ENCODE data around the gene DAND5. TPM values are rescaled to one million over a fixed set of nuclear protein-coding genes. Genes with fewer than 3 reads are reported as not detected.

DAND5 gene
- total and polyA plus RNA-seq, 5 experiments from 2014 or later: not detected

DNA sequence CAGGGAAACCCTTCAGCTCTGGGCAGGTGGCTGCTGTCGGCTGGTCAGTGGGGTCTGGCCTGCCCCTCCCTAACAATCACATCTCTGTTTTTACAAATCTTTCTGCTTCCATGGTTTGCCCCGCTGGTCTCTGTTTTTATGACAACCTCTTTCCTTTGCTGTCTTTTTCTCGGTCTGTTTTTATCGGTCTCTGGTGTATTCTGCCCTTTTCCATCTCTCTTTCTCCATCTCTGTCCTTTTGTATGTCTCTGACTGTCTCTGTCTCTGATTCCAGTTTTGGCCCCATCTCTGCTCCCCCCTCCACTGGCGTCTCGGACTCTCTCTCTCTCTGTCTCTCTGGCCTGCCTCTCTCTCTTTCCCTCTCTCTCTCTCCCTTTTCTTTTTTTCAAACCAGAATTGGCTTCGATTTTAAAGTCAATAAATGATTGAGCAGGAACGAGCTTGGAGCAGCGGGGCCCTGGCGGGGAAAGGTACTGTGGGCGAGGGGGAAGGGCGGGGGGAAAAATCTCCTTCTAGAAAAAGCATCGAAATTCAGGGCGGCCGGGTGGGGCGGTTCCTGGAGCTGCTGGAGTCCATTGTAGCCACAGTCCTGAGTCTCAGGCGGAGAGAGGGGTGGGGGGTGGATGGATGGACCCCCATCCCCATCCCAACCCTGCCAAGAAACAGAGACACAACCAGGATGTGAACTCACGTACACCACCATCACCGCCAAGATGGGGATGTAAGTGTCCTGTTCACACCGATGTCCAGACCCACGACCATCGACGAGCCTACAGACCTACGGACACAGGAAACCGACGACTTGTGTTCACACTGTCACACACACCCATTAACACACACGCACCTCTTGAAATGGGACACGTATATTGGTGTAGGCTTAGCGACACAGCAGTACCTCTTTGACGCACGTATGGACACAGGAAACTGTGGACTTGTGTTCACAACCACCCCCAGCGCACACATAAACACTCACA lies 28.9 kb downstream of the DAND5 start:
- Mint-ChIP-seq H3K4me3 (peak overlapping the region; percentile 8 to 69 (median 42)), H3K27me3 (peaks cover 0 to 5% (median 0%) of the 10 kb centered on the region in 5 donors), H3K4me1 (peaks cover 14 to 17% (median 15%) of the 10 kb centered on the region in 4 donors), H3K9me3 (no peaks in the 10 kb centered on the region), H3K36me3 (no peaks in the 10 kb centered on the region), H3K27ac (peak overlapping the region in 1 of 10 donors; percentile 48)
- no peak for ATAC-seq
- POLR2A ChIA-PET: no interaction called here
- DNase-seq: no peak

DNA sequence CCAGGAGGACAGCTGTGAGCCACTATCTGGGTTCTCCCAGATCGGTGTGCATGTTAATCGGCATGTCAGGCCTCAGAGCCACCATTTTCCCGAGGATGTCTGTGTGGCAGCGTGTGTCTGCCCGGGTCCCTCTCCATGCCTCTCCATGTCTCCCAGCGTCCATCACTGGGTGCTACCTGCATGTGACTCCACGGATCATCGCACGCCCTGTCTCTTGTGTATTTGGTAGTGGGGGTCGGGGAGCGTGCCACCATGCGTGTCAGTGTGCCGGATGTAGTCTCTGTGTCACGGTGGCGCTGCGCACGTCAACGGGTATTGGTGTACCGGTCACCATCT lies 31.8 kb downstream of the DAND5 start:
- Mint-ChIP-seq H3K4me1 (peaks cover under 1 to 9% (median 6%) of the 10 kb centered on the region in 4 donors), H3K9me3 (no peaks in the 10 kb centered on the region), H3K36me3 (no peaks in the 10 kb centered on the region), H3K27me3 (peaks cover 0 to 5% (median 0%) of the 10 kb centered on the region in 5 donors), H3K4me3 (no peak overlapping the region), H3K27ac (no peak overlapping the region)
- ATAC-seq (no peak), DNase-seq (no peak)
- POLR2A ChIA-PET: interaction anchor here (1.1 kb wide), 1 partner anchor 13 kb away, joined by 3 read pairs; no protein-coding TSS in a partner anchor

DNA sequence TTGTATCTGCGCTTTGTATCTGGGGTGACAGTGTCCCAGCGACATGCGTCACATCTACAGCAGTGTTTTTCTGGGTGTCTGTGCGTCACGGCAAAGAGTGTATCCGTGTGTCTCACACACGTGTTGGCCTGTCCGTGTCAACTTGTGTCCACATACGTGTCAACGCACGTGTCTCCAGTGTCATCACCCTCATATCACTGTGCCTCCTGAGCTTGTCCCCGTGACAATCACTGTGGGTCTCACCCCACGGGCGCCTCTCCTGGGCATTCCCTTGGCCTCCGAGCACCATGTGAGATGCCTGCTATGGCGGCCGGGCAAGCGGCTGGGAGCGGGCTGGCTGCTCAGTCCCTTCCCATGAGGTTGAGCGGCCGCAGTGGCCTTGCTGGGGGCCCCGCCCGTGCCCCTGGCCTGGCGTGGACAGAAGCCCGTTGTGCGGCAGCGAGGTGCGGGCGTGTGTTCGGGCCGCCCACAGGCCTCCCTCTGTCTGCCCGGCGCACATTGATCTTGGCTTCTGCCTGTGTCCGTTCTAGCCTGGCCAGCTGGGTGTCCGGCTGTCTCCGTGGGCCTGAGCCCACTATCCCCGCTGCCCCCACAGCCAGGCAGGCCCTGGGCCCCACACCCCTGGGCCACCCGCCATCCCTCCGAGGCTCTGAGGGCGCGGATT lies 32.3 kb downstream of the DAND5 start:
- Mint-ChIP-seq H3K9me3 (no peaks in the 10 kb centered on the region), H3K36me3 (no peaks in the 10 kb centered on the region), H3K27me3 (peaks cover 0 to 5% (median 0%) of the 10 kb centered on the region in 5 donors), H3K4me3 (no peak overlapping the region), H3K4me1 (peaks cover 0 to 9% (median 6%) of the 10 kb centered on the region in 4 donors), H3K27ac (no peak overlapping the region)
- ATAC-seq (no peak), DNase-seq (no peak)
- POLR2A ChIA-PET: no interaction called here

DNA sequence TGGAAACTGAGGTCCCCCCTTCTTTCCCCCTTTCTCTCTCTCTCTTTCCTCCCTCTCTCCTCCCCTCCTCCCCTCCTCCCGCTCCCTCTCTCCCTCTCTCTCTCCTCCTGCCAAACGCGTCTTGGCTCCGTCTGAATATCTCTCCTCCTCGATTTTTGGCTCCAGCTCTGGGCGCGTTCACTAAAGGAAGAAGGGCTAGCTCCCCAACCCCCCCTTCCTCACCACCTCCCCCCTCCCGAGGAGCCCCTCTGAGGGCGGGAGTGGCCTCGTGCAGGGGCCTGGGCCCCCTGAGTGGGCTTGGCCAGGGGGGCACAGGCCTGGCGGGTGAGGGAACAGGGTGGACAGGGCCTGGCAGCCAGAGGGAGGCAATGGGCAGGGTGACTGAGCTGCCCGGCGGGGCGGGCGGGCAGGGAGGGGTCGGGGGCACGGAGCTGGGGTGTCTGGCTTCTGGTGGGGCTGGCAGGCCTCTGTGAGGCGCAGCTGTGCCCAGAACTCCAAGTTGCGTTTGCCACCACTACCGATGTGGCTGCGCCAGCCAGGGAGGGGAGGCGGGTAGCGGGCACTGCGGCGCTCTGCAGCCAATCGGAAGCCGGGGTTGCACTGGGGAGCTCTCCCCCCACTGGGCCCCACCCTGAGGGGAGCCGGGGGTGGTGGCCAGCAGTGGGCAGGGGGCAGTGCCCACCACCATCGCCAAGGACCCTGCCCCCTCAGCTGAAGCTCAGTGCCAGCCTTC lies 33.0 kb downstream of the DAND5 start:
- POLR2A ChIA-PET: no interaction called here
- no peak overlapping the region for H3K4me3 Mint-ChIP-seq

DNA sequence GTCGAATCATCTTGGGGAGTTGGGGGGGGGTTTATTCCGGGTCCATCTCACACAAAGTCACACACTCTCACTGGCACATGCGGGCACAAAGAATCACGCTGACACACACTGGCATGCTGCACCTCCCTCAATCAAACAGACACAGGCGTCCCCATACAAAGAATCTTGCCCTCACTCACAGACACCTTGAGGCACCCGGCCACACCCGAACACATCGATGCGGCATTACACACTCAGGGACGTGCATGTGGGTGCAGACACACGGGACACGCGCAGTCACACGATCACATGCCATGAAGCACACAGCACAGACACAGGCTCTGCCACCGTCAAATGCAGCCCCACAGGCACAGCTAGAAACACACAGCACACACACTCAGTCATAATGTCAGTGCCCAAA lies 33.7 kb downstream of the DAND5 start:
- POLR2A ChIA-PET: no interaction called here
- peaks cover 0 to 9% (median 1%) of the 10 kb centered on the region in 4 donors for H3K4me1 Mint-ChIP-seq
- H3K27me3 Mint-ChIP-seq: peaks cover under 1 to 14% (median 3%) of the 10 kb centered on the region in 5 donors
- H3K4me3 Mint-ChIP-seq: peak overlapping the region in 1 of 10 donors; percentile 0
- ATAC-seq (no peak), DNase-seq (no peak)
- peak overlapping the region in 1 of 10 donors; percentile 32 for H3K27ac Mint-ChIP-seq
- H3K36me3 Mint-ChIP-seq: no peaks in the 10 kb centered on the region
- H3K9me3 Mint-ChIP-seq: no peaks in the 10 kb centered on the region

More for the DNA sequence above, 33.0 kb downstream of the DAND5 start:
- Mint-ChIP-seq H3K9me3 (no peaks in the 10 kb centered on the region), H3K27me3 (peaks cover 0 to 9% (median 0%) of the 10 kb centered on the region in 5 donors), H3K36me3 (no peaks in the 10 kb centered on the region), H3K27ac (no peak overlapping the region), H3K4me1 (peaks cover 0 to 9% (median 1%) of the 10 kb centered on the region in 4 donors)
- no peak for DNase-seq
- ATAC-seq: no peak

DNA sequence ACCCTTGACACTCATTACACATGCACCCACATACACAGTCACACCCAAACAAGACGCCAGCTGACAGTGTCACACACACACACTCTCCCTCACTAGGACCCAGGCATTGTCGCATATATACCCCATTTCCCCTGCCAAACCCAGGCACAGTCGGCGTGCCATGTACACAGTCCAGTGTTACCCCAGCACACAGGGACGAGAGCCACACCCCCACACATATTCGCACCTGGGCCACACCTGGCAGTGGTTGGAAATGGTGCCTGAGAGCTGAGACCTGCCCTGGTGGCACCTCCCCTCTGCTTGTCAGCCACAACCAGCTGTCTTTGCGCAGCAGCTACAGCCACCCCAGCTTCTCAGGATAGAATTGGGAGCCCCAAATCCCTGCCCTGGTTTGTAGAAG lies 34.9 kb downstream of the DAND5 start:
- no peak for DNase-seq

DNA sequence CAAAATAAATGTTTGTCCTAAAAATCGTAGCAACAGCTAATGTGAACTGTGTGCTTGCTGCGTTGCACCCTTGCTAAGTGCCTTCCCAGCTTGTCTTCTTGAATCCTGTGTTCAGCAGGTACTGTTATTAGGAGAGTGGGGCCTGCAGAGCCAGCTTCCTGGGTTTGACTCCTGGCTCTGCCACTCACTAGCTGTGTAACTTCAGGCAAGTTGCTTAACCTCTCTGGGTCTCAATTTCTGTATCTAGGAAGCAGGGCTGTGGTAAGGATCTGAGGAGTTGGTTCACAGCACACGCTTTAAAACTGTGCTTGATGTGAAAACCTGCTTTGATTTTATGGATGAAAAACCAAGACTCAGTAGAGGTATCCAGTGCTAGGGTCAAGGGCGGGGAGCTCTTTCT lies 35.9 kb downstream of the DAND5 start:
- DNase-seq (no peak), ATAC-seq (no peak)
- H3K4me3 Mint-ChIP-seq: no peak overlapping the region
- peaks cover 0 to 7% (median 5%) of the 10 kb centered on the region in 3 donors for H3K36me3 Mint-ChIP-seq
- H3K4me1 Mint-ChIP-seq: peaks cover 0 to 9% (median under 1%) of the 10 kb centered on the region in 4 donors
- H3K9me3 Mint-ChIP-seq: no peaks in the 10 kb centered on the region
- POLR2A ChIA-PET: interaction anchor here (0.7 kb wide), 1 partner anchor 39 kb away, joined by 4 read pairs; no protein-coding TSS in a partner anchor
- peak overlapping the region in 1 of 10 donors; percentile 33 for H3K27ac Mint-ChIP-seq
- peaks cover 3 to 29% (median 11%) of the 10 kb centered on the region in 5 donors for H3K27me3 Mint-ChIP-seq

More for the DNA sequence above, 34.9 kb downstream of the DAND5 start:
- no peaks in the 10 kb centered on the region for H3K9me3 Mint-ChIP-seq
- H3K4me3 Mint-ChIP-seq: no peak overlapping the region
- peaks cover 0 to 11% (median 1%) of the 10 kb centered on the region in 4 donors for H3K4me1 Mint-ChIP-seq
- H3K27ac Mint-ChIP-seq: peak overlapping the region in 1 of 10 donors; percentile 65
- peaks cover 3 to 25% (median 10%) of the 10 kb centered on the region in 5 donors for H3K27me3 Mint-ChIP-seq
- peaks cover 0 to 7% (median 5%) of the 10 kb centered on the region in 3 donors for H3K36me3 Mint-ChIP-seq
- ATAC-seq: no peak
- POLR2A ChIA-PET: no interaction called here

DNA sequence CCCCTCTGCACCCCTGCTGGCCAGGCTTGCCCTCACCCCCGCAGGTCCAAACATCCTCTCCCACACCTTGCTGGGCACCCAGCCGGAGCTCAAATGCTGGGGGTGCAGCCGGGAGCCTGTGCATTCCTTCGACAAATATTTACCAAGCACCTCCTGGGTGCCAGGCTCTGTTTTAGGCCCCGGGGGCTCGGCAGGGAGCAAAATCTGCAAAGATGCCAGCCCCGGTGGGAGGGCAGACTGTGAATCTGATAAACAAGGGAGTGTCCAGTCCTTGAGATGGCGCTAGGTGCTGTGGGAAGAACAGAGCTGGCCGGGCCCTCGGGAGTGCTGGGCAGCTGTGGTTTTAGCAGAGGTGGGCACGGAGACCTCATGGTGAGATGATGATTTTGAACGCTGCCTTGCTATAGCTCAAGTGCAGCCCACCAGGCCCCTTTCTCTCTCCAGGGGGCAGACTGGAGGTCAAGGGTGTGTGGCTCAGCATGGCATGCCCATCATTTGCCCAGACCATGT lies 36.5 kb downstream of the DAND5 start:
- no peak overlapping the region for H3K4me3 Mint-ChIP-seq
- POLR2A ChIA-PET: no interaction called here
- ATAC-seq (no peak), DNase-seq (no peak)
- peaks cover 4 to 34% (median 15%) of the 10 kb centered on the region in 5 donors for H3K27me3 Mint-ChIP-seq
- H3K36me3 Mint-ChIP-seq: peaks cover 0 to 7% (median 5%) of the 10 kb centered on the region in 3 donors
- H3K9me3 Mint-ChIP-seq: no peaks in the 10 kb centered on the region
- H3K4me1 Mint-ChIP-seq: peaks cover 0 to 9% (median 4%) of the 10 kb centered on the region in 4 donors
- H3K27ac Mint-ChIP-seq: peak overlapping the region in 1 of 10 donors; percentile 20

DNA sequence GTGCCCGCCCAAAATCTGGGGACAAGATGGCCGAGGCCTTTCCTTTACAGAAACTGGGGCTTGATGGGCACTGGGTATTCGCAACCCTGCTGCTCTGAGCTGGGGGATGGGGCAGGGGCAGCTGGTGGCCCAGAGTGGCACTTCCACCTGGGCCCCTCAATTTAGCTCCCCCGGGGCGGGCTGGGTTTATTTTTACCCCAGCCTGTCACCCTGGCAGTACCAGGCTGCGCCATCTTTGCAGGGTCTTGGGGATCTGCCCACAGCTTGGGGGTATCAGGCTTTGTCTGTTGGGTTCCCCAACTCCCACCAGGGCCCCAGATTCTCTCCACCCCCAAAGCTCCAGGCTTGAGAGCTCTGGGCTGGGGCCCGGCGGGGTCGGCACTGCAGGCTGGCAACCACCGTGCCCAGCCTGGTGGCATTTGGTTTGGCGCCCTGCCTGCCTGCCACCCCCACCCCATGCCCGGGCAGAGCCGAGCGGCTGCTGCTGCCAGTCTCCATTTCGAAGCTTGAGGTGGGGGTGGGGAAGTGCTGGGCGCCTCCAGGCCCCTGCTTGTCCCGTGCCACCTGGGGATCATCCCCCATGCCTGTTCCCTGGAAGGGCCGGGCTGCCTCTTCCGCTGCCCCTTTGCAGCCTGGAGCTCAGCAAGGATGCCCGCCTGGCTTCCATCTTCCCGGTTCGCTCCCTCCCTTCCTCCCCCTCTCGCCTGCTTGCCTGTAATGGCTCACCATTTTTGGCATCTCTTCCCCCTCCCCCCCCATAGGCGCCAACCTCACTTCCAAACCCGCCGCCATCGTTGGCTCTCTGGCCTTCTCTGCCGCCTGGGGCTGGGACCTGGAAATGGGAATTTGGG lies 37.3 kb downstream of the DAND5 start:
- no peak overlapping the region for H3K4me3 Mint-ChIP-seq
- H3K36me3 Mint-ChIP-seq: peaks cover 0 to 7% (median 7%) of the 10 kb centered on the region in 3 donors
- H3K27me3 Mint-ChIP-seq: peaks cover 6 to 40% (median 17%) of the 10 kb centered on the region in 5 donors
- ATAC-seq (no peak), DNase-seq (no peak)
- no peak overlapping the region for H3K27ac Mint-ChIP-seq
- H3K9me3 Mint-ChIP-seq: no peaks in the 10 kb centered on the region
- H3K4me1 Mint-ChIP-seq: peaks cover 3 to 12% (median 9%) of the 10 kb centered on the region in 4 donors
- POLR2A ChIA-PET: no interaction called here

DNA sequence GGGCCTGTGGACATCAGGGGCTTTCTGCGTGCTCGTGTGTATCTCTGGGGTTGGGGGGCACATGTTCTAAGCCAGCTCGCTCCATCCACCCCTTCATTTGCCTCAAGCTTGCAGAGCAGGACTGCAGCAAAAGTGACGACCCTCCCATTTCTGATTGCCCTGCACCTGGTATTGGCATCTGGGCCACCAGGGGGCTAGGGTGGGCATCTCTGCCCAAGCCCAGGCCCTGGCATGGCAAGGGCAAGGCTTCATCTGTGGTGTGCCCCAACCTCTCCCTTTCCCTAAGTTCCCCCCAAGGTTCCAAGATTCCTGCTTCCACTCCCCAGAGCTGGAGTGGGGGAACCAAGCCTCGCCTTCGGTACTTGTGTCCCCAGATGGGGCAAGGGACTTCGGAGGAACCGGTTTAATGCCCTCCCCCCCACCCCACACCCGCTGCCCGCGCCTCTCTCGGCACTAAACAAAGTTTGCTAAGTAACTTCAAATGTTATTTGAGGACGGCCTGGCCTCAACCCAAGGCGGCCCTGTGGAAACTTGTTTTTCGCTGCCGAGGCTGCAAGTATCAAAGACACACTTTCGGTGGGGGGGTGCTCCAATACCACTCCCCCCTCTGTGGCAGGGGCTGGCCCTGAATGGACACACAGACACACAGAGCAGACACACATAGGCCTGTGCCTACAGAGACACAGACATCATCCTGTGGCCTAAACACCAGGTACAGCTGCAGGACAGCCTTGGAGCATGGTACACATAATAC lies 38.1 kb downstream of the DAND5 start:
- H3K36me3 Mint-ChIP-seq: peaks cover 0 to 8% (median 7%) of the 10 kb centered on the region in 3 donors
- H3K9me3 Mint-ChIP-seq: no peaks in the 10 kb centered on the region
- H3K4me3 Mint-ChIP-seq: no peak overlapping the region
- H3K4me1 Mint-ChIP-seq: peaks cover 4 to 14% (median 14%) of the 10 kb centered on the region in 4 donors
- peaks cover 6 to 47% (median 20%) of the 10 kb centered on the region in 5 donors for H3K27me3 Mint-ChIP-seq
- ATAC-seq (no peak), DNase-seq (no peak)
- POLR2A ChIA-PET: no interaction called here
- no peak overlapping the region for H3K27ac Mint-ChIP-seq
